ENCODE data around the gene OPRM1. TPM values are rescaled to one million over a fixed set of nuclear protein-coding genes. Genes with fewer than 3 reads are reported as not detected.

Gene OPRM1
- not detected for polyA plus RNA-seq

GRCh38 chr6:154039231-154039842 lies at the start of gene OPRM1:
Gene OPRM1, plus strand, starts transcription at chr6:154039240. Its CDS starts 305 bp downstream, at chr6:154039545.
- no peak for DNase-seq
- H3K9me3 Mint-ChIP-seq = peaks cover 0 to 14% (median 0%) of the 10 kb centered on the region in 6 donors
- no peak within 1 kb of the TSS for H3K4me3 Mint-ChIP-seq
- H3K36me3 Mint-ChIP-seq = no peaks in the 10 kb centered on the region
- peaks cover 0 to 1% of the 10 kb centered on the region in 2 donors for H3K4me1 Mint-ChIP-seq
- peaks cover 0 to 5% (median 3%) of the 10 kb centered on the region in 3 donors for H3K27me3 Mint-ChIP-seq (ENCODE audit: low read depth in 3 of 3)
- no peak within 1 kb of the TSS for H3K27ac Mint-ChIP-seq

DNA sequence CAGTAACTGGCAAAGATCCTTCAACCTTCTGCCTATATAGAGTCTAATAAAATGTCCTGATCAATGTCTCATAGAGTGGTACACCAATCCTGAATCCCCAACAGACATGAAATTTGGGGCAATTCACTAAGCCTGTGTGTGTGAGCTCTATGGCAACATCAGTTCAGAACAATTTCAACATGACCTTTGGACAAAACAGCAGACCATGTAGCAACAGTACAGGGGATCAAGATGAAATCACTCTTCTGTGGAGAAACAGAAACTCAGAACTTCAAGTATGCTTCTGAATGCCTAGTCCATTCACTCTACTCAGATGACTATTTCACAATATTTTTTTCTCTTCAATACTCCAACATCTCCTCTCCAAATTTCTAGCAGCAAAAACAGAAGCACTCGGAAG lies 49.1 kb upstream of the OPRM1 start:
- H3K4me1 Mint-ChIP-seq = no peaks in the 10 kb centered on the region

DNA sequence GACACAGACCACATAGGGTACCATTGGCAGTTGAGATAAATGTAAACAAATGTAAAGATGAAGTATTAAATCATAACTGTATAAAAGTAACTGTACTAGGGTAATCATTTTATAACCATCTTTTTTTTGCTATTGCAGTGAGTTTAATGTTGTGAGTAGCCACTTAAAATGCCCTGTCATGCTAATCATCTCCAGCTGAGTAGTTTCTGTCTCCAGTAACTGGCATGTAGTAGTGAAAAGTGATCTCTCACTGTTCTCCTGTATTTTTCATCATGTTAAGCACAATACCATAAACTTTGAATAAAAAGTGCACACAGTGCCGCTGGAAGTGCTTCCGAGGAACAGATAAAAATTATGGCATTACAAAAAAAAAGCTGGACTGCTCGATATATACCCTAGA lies 45.0 kb upstream of the OPRM1 start:
- Mint-ChIP-seq H3K9me3 (peaks cover 0 to 8% (median 3%) of the 10 kb centered on the region in 6 donors), H3K36me3 (no peaks in the 10 kb centered on the region), H3K27me3 (ENCODE audit: low read depth in 3 of 3) (peaks cover 0 to 3% (median 2%) of the 10 kb centered on the region in 3 donors), H3K4me3 (no peak overlapping the region), H3K27ac (no peak overlapping the region), H3K4me1 (no peaks in the 10 kb centered on the region)
- DNase-seq = no peak

More for the DNA sequence above, 49.1 kb upstream of the OPRM1 start:
- Mint-ChIP-seq H3K27ac (no peak overlapping the region), H3K9me3 (peaks cover 0 to 8% (median 2%) of the 10 kb centered on the region in 6 donors), H3K36me3 (no peaks in the 10 kb centered on the region), H3K4me3 (no peak overlapping the region), H3K27me3 (ENCODE audit: low read depth in 3 of 3) (peaks cover 0 to 3% (median 2%) of the 10 kb centered on the region in 3 donors)
- no peak for DNase-seq

DNA sequence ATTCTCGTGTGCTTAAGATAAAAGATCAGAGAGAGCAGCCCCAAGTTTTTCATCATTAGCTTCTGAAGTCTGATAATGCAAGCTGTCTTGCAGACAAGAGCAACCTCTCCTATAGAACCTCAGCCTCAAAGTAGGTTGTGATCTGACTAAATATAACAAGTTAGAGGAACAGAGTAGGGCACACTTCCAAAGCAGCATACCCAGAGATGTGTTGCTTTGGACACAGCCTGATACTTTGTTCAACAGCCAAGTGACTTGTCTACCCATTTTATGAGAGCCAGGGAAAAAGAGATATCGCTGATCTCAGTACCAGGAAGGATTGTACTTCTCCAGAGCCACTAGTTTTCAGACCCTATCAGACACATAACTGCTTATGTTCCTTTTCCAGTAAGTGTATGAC lies 44.2 kb upstream of the OPRM1 start:
- no peaks in the 10 kb centered on the region for H3K4me1 Mint-ChIP-seq
- no peak overlapping the region for H3K4me3 Mint-ChIP-seq
- H3K9me3 Mint-ChIP-seq = peaks cover 0 to 8% (median 3%) of the 10 kb centered on the region in 6 donors
- H3K27ac Mint-ChIP-seq = no peak overlapping the region
- H3K27me3 Mint-ChIP-seq (ENCODE audit: low read depth in 3 of 3) = peaks cover 0 to 3% (median 2%) of the 10 kb centered on the region in 3 donors
- DNase-seq = no peak
- H3K36me3 Mint-ChIP-seq = no peaks in the 10 kb centered on the region

DNA sequence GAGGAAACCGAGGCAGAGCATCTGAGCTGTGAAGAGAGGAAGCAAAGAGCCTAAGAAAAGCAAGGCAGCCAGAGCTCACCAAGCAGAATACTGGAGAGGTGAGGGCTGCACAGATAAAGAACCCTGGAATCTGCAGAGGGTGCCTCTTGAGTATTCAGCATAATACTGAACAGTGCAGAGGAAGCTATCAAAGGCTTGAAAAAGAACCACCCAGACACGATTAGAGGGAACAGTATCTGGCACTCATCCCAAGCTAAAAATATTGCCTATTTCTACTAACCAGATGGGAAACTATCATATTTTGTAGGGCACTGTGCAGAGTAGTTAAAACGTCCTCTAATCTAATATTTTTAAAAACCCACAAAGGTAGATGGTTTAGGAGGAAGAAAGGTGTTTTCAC lies 41.8 kb upstream of the OPRM1 start:
- Mint-ChIP-seq H3K27me3 (ENCODE audit: low read depth in 3 of 3) (peaks cover 0 to 2% (median 0%) of the 10 kb centered on the region in 3 donors), H3K4me1 (no peaks in the 10 kb centered on the region), H3K36me3 (no peaks in the 10 kb centered on the region), H3K27ac (no peak overlapping the region), H3K9me3 (peaks cover 0 to 5% (median 3%) of the 10 kb centered on the region in 6 donors), H3K4me3 (no peak overlapping the region)
- no peak for DNase-seq

DNA sequence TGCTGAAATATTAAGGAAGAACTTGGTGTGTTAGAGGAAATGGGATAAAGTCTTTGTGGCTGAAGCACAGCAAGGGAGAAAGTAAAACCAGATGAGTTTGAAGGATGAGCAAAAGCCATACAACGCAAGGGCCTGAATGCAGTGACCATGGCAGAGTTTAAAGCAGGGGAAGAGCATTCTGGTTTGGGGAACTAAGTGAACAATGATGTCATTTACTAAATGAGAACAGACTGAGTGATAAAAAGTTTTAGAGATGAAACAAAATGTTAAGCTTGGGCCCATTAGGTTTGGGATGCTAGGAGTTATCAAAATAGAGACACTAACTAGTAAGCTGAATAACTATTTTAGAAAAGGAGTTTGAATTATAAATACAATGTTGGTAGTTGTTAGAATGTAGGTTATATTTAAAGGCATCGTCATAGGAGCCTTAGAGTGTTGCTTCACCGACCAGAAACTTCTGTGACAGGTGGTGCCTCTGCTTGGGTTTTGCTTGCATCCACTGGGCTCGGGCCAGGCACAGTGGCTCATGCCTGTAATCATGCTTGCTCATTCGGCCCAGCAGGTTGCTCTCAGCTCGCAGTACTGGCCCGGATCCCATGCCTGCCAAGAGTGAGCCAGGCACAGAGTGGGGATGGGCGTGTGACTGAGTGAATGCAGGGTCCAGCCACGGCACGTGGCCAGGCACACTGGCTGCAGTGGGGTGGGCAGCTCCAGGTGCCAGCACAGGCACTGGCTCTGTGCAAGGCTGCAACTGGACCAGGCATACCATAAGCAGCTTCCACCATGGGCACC lies 37.4 kb upstream of the OPRM1 start:
- Mint-ChIP-seq H3K4me3 (no peak overlapping the region), H3K27me3 (ENCODE audit: low read depth in 3 of 3) (peaks cover 0 to 2% (median 0%) of the 10 kb centered on the region in 3 donors), H3K4me1 (no peaks in the 10 kb centered on the region), H3K27ac (no peak overlapping the region), H3K9me3 (peaks cover 0 to 6% (median 1%) of the 10 kb centered on the region in 6 donors), H3K36me3 (no peaks in the 10 kb centered on the region)
- DNase-seq = no peak

DNA sequence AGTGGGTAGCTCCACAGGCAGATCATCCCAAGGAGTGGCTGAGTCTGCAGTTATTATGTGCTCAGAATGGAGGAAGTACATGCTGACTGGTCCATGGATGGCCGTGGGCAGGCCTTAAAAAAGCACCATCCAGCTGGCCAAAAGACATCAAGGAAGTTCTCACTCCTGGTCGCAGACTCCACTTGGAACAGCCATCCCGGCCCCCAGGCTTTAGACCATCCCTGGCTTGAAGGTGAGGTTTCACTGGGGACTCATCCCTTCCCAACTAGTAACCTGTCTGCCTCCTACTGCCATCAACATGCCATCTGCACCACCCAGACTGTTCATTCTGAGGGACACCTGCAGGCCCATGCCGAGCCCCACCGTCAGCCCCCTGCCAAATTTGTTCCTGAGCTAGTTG lies 36.1 kb upstream of the OPRM1 start:
- H3K4me3 Mint-ChIP-seq = no peak overlapping the region
- H3K4me1 Mint-ChIP-seq = no peaks in the 10 kb centered on the region
- H3K36me3 Mint-ChIP-seq = no peaks in the 10 kb centered on the region
- peaks cover 0 to 7% (median 3%) of the 10 kb centered on the region in 6 donors for H3K9me3 Mint-ChIP-seq
- no peak overlapping the region for H3K27ac Mint-ChIP-seq
- peaks cover 0 to 3% (median 0%) of the 10 kb centered on the region in 3 donors for H3K27me3 Mint-ChIP-seq (ENCODE audit: low read depth in 3 of 3)
- DNase-seq = no peak

GRCh38 chr6:154010371-154010770 lies 28.7 kb upstream of the OPRM1 start:
- H3K27me3 Mint-ChIP-seq (ENCODE audit: low read depth in 3 of 3) = peaks cover 0 to 3% (median 2%) of the 10 kb centered on the region in 3 donors
- no peak overlapping the region for H3K4me3 Mint-ChIP-seq
- no peaks in the 10 kb centered on the region for H3K4me1 Mint-ChIP-seq
- no peaks in the 10 kb centered on the region for H3K36me3 Mint-ChIP-seq
- no peak for DNase-seq
- no peak overlapping the region for H3K27ac Mint-ChIP-seq
- peaks cover 0 to 8% (median under 1%) of the 10 kb centered on the region in 6 donors for H3K9me3 Mint-ChIP-seq

DNA sequence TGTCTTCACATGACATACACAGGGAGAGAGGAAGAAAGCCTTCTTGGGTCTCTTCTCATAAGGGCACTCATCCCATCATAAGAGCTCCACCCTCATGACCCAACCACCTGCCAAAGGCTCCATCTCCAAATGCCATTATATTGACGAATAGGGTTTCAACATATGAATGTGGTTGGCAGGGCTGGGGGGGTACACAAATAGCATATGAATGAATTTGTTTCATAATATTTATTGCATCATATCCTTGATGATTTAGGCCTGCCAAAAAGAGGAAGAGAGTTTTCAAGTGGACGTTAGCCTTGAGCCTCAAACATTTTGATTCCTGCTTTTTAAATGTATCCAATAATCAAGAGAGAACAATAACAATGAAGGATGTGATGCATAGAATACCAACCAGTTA lies 26.2 kb upstream of the OPRM1 start:
- Mint-ChIP-seq H3K4me1 (no peaks in the 10 kb centered on the region), H3K9me3 (peaks cover 0 to 4% (median 0%) of the 10 kb centered on the region in 6 donors), H3K4me3 (no peak overlapping the region), H3K27me3 (ENCODE audit: low read depth in 3 of 3) (peaks cover 0 to 2% (median 0%) of the 10 kb centered on the region in 3 donors), H3K36me3 (no peaks in the 10 kb centered on the region), H3K27ac (no peak overlapping the region)
- no peak for DNase-seq

GRCh38 chr6:154017786-154018185 lies 21.3 kb upstream of the OPRM1 start:
- Mint-ChIP-seq H3K4me3 (no peak overlapping the region), H3K27me3 (ENCODE audit: low read depth in 3 of 3) (peaks cover 0 to 2% (median 2%) of the 10 kb centered on the region in 3 donors), H3K4me1 (no peaks in the 10 kb centered on the region), H3K9me3 (peaks cover 0 to 4% (median 0%) of the 10 kb centered on the region in 6 donors), H3K36me3 (no peaks in the 10 kb centered on the region), H3K27ac (no peak overlapping the region)
- no peak for DNase-seq

DNA sequence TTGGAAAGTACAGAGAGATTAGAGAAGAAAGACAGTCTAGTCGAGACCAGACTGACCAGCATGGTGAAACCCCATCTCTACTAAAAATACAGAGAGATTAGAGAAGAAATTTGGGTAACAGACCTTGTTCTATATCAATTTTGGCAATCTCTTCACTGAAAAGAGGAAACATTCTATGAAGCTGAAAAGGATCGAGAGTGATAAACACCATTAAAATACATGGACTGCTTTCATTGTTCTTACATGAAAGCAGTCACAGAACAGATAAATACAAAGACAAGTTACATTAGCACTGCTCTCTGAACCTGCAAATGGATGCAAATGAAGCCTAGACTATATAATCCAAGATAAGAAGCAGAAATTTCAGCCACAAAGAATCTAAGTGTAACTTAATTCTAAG lies 8.4 kb upstream of the OPRM1 start:
- Mint-ChIP-seq H3K27me3 (ENCODE audit: low read depth in 3 of 3) (no peaks in the 10 kb centered on the region), H3K4me1 (no peaks in the 10 kb centered on the region), H3K36me3 (no peaks in the 10 kb centered on the region), H3K4me3 (no peak overlapping the region), H3K27ac (no peak overlapping the region), H3K9me3 (peaks cover 0 to 17% (median 5%) of the 10 kb centered on the region in 6 donors)
- no peak for DNase-seq

- Mint-ChIP-seq H3K36me3 (no peaks in the 10 kb centered on the region), H3K4me1 (peaks cover 0 to 1% of the 10 kb centered on the region in 2 donors)
- DNase-seq = no peak
Measured at GRCh38 chr6:154041001-154041400, 2.0 kb downstream of the OPRM1 start.

DNA sequence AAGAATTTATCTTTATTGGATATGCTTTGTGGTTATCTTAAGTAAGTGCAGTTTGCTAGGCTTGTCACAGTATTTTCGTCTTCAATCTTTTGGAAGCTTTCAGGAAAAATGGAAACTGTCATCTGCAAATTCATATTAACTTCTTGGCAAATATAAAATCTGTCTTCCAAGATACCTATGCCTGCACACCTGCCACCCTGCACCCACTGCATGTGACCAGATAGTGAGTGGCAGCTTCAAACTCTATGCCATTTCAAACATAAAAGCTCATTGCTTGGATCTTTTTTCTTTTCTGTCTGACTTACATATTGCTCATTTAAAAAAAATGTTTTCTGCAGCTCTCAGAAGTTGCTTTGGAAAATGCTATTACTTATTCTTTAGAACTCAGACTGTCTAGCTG lies 14.1 kb downstream of the OPRM1 start:
- H3K4me3 Mint-ChIP-seq = no peak overlapping the region
- DNase-seq = no peak
- H3K36me3 Mint-ChIP-seq = no peaks in the 10 kb centered on the region
- H3K4me1 Mint-ChIP-seq = no peaks in the 10 kb centered on the region
- H3K27me3 Mint-ChIP-seq (ENCODE audit: low read depth in 3 of 3) = peaks cover 0 to 3% (median 0%) of the 10 kb centered on the region in 3 donors
- H3K27ac Mint-ChIP-seq = no peak overlapping the region
- H3K9me3 Mint-ChIP-seq = peaks cover 0 to 3% (median under 1%) of the 10 kb centered on the region in 6 donors

More at GRCh38 chr6:154041001-154041400, 2.0 kb downstream of the OPRM1 start:
- Mint-ChIP-seq H3K27me3 (ENCODE audit: low read depth in 3 of 3) (peaks cover 2 to 6% (median 3%) of the 10 kb centered on the region in 3 donors), H3K27ac (no peak overlapping the region), H3K9me3 (peaks cover 0 to 20% (median 0%) of the 10 kb centered on the region in 6 donors), H3K4me3 (no peak overlapping the region)

DNA sequence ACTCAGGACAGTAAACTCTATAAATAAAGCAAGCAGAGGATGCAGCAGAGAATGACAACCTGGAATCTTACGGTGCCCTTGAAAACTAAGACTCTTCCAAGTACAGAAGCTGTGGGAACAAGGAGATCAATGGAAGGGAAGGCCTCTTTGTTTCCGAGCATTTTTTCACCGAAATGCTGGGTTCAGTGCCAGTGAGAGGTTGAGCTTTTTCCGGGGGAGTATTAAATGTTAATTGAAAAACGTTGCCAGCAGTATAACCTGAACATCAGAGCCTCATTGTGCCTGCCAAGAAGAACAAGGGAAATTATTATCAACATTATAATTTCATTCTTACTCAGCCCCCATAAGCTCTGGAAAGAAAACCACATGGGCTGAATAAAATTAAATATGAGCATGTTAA lies 17.5 kb downstream of the OPRM1 start:
- Mint-ChIP-seq H3K27ac (no peak overlapping the region), H3K27me3 (ENCODE audit: low read depth in 3 of 3) (peaks cover 0 to 3% (median 0%) of the 10 kb centered on the region in 3 donors), H3K4me3 (no peak overlapping the region), H3K36me3 (no peaks in the 10 kb centered on the region), H3K4me1 (no peaks in the 10 kb centered on the region), H3K9me3 (peaks cover 0 to 4% (median 0%) of the 10 kb centered on the region in 6 donors)
- DNase-seq = no peak

Data from immature natural killer cell (primary cell).